B cell (primary cell): Measurements from ENCODE around the gene SLC6A6.

ENCODE experiments used
- CTCF ChIP-seq: fragments of 200-600 bp; IDR thresholded peaks from one replicate; pipeline ENCODE4 v1.8.0; 2022; ENCODE audit warnings: antibody characterized with exemption, mild to moderate bottlenecking
- EZH2 ChIP-seq: IDR thresholded peaks from 2 replicates; pipeline ENCODE4 v1.6.1; 2012; ENCODE audit warnings: borderline replicate concordance, low read depth, mild to moderate bottlenecking, moderate library complexity, low read length; ENCODE audit not compliant: insufficient read depth, poor library complexity, severe bottlenecking

GRCh38 chr3:14371573-14372474 is 30.6 kb upstream of the SLC6A6 start:
- TF ChIP-seq CTCF (no peak), EZH2 (no peak)
